Limb (tissue), 2 donors: ENCODE measurements around the gene EGFLAM.
A peak's percentile ranks its signal among the peaks of the same experiment; 100 is the strongest.
"Not testable (repeated sequence)": the region's sequence is repeated elsewhere in the genome, so short reads cannot be mapped to it uniquely, and the experiment has no call there.

Experiments used
- DNase-seq, 2 donors: peaks; one replicate each; pipeline ENCODE4 v3.0.0-alpha.2; 2016; ENCODE audit errors: extremely low spot score in 2 of 2

EGFLAM gene

DNA sequence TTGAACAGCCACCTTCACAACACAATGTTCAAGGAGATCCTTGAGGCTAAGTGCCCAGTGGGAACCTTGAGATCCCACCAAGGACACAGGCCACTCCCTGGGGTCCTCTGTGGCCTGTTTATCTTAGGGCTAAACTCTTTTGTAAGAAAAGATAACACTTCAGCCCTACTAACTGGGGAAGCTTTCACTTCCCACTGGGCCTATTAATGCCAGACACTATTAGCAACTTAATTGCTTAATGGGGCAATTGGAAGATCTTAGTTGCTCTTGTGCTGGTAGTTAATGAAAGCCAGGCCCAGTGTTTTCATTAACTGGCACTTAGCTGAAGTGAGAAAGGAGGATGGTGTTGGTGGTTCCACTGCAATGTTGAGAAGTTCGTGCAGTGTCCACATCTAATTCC, 117.1 kb downstream of the EGFLAM start:
- DNase-seq, result no peak

DNA sequence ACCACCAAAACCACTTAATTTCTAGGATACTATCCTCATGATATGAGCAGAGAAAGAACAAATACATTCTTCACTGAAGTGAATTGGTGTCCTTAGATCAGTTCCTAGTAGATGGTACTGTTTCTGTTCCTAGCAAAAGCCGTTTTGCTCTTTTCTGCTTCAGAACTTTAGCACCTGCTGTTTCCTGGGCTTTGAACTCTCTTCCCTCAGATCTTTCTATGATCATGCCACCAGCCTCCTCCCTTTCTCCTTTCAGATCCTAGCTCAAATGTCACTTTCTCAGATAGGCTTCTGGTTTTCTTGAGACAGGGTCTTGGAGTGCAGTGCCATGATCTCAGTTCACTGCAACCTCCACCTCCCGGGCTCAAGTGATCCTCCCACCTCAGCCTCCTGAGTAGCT, 118.0 kb downstream of the EGFLAM start:
- no peak for DNase-seq

DNA sequence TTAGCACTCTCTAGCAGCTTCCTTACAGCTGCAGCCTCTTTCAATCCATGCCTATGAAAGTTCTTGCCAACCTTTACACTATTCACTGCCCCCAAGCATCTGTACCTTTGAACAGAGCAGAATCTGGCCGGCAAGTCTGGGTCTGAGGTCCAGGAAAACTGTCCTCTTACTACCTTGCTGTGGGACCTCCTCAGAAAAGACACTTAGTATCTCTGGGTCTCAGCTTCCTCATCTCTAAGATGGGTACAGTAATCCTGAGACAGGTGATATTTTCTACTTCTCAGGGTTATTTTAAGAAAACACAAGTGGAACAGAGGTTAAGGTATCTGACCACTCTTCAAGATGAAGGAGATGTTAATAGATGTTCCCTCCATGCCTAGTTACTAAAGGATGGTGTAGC, 120.2 kb downstream of the EGFLAM start:
- DNase-seq, result no peak

DNA sequence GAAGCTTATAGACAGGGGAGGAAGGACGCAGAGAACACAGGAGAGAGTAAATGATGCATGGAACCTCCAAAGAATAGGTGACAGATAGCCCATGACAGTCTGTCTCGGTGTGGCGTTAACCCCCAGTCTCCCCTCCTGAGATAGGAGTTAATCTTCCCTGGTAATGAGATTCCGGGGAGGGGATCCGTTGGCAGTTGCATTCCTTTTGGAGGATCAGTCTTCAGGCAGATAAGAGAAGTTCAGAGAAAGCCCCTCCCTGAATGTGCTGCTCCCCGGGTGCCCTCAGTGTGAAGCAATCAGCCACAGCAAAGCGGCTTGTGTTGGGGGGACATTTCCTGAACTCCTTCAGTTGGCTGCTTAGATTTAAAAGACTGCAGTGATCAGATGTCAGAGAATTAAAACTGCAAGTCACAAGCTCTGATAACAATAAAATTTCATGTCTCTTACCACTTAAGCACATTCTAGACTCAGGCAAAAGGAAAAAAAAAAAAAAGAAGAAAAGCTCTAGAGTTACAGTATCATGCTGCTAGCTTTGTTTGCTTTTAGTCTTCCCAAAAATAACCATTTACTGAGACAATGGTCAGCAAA, 121.1 kb downstream of the EGFLAM start:
- DNase-seq, result no peak

DNA sequence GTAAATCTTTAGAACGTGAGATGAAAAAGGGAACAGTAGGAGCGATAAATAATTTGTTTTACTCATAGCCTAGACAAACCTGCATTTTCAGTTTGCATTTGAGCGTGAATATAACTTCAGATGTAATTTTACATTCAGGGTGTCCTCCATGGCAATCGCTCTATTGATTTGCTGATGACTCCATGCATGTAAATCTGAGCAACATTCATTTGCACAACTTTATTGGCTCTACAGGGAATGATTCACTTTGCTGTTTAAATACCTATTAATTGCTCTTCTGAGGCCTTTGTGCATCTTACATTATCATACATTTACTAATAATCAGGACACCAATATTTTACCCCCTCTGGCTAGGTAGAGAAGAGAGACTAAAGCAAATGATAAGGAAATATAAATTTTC, 122.2 kb downstream of the EGFLAM start:
- DNase-seq, result no peak

DNA sequence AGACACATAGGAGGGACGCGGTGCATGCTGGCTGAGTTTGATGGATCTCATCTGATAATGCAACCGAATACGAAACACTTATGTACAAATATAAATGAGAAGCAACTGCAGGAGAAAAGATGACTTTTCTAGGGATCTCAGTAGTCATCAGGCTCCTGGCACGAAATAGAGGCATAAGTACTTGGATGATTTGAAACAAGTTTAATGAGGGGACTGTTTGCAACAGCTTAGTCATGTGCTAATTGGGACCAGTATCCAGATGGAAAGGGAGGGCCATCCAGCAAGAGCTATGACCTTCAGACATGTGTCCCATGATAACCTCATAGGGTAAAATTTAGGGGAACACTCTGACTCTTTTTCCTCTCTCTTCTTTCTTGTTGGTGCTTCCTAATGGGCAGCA, 123.0 kb downstream of the EGFLAM start:
- DNase-seq, result no peak

DNA sequence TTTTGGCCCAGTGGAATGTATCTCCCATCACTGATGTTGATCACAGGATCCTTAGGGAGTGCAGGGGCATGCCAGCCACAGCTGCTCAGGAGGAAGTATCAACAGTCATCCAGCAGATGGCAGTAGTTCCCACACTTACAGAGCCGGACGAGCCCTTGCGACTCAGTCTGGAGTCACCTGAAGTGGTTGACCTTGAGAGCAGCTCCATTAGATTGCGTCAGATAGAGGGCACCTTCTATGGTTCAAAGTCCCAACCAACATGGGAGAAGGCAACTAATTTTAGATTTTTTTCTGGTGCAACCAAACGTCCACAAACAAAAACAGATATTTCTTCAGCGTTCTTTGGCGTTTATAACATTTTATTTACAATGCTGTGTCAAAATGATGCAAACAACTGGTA, 124.5 kb downstream of the EGFLAM start:
- DNase-seq, result peak; percentile 60 to 66

DNA sequence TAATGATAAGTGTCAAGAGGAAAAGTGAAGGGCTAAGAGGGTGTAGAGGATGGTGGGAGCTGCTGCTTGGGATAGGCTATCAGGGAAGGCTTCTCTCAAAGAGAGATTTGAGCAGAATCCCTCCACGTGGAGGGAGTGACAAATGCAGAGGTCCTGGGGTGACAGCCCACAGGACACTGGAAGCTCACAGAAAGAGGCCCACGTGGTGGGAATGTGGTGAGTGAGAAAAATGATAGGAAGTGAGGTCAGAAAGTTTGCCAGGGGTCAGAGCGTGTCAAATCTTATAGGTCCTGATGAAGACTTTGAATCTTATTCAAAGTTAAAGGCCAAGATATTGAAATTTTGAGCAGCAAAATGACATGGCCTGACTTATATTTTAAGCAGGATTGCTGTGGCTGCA, 125.3 kb downstream of the EGFLAM start:
- no peak for DNase-seq

DNA sequence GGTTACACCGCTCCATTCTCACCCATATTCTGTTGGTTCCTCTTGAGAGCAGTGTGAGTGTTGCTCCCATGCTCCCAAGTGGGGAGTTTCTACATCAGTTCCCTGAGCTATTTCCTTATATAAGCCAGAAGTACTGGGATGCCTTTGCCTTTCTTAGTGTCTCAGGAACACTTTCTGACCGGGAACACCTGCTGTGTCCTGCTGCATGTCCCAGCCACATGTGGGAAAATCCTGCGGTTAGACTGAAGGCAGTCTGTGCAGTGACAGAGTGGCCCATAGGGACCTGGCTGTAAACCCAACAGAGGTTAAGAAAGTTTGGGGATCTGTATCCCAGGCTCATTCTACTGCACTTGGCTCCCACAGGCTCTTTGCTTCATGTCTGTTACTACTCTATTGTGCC, 126.0 kb downstream of the EGFLAM start:
- DNase-seq, result no peak

DNA sequence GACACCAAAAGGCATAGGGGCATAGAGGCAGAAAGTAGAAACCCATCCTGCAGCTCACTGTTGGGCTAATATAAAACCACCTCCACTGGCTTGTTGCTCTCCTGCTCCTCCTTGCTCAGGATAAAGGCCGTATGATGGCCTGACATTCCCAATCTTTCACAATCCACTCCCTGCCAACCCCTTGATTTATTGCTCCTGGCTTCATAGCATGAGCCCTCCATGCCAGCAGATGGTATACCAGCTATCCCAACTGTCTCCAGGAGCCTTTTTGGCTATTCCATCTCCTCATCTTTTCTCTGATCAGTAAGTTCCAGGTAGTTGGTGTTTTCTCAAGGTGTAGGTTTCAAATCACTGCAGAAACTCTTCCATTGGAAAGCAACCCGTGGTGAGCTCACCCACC, 128.8 kb downstream of the EGFLAM start:
- DNase-seq, result no peak

DNA sequence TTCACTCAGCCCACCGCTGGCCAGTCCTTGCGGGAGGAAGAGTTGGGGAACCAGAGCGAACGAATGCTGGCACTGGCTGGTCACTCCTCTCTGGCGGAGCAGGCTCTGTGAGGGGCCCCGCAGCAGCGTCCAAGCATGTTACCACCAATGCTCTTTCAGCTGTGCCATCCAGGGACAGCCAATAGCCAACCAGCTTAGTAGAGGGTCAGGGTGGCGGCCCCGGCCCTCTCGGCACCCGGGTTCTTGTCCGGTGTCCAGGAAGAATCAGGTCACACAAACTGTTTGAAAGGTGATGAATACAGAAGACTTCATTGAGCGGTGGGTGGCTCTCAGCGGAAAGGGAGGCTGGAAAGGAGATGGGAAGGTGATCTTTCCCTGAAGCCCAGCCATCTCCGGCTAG, 135.3 kb downstream of the EGFLAM start:
- no peak for DNase-seq

DNA sequence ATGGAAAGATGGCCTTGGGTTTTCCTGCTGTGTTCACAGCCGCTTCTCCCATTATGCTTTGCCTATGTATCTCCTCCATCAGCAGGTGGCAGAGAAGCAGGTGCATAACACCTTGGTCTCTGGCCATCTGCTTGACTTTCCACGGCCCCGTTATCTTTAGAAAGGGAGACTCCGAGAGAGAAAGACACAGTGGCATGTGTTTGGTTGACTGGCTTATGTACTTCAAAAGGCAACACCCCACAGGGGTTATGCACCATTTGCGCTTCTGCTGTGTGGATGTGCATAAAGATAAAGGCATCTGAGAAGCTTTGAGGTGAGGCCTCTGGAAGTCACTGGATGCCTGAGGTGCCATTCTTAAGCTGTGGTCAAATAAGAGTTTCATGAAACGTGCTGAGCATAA, 138.4 kb downstream of the EGFLAM start:
- DNase-seq, result no peak

DNA sequence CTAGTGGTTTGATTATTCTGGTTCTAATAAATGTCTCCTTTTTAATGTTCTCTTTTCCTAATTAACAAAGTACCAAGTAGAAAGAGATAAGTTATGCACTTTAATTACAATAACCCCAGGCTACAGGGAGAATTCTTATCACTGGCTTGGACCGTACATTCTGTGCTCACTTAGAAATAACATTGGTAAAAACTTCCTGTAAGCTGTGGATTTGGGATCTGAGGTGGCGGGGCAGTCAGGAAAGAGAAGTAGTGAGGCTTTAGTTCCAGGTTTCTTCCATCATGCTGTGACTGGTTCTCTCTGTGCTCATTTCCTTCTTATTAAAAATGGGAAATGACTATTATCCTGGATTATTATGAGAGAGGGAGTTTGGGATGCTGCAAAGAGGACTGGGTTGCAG, 142.0 kb downstream of the EGFLAM start:
- DNase-seq, result no peak

DNA sequence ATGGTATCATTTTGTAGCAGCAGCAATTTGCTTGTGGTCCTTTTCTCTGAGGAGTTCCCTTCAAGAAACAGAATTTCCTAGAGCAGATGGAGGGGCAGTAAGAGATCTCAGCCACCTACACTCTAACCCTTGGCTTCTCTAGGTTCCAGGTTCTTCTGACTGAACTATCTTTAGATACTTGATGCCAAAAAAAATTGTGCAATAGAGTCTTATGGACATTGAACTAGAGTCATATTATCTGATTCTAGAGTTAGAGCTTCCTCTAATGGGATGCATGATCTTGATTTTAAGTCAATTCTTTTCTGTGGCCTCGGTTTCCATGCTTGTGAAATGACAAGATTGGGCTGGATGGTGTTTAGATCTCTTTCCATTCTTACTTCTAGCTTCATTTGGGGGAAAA, 142.8 kb downstream of the EGFLAM start:
- DNase-seq, result no peak

DNA sequence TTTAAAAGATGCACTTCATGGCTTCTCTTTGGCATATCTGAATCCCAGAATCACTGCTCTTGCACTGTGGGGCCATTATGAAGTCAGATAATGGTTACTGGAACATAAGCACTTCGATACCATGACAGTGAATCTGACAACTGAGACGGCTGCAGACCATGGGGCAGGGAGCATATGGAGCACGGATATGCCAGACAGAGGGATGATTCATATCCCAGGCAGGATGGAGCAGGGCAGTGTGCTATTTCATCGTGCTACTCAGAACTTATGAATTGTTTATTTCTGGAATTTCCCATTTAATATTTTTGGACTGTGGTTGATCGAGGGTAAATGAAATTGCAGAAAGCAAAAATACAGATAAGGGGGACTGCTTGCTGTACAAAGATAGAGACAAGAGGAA, 145.0 kb downstream of the EGFLAM start:
- no peak for DNase-seq

DNA sequence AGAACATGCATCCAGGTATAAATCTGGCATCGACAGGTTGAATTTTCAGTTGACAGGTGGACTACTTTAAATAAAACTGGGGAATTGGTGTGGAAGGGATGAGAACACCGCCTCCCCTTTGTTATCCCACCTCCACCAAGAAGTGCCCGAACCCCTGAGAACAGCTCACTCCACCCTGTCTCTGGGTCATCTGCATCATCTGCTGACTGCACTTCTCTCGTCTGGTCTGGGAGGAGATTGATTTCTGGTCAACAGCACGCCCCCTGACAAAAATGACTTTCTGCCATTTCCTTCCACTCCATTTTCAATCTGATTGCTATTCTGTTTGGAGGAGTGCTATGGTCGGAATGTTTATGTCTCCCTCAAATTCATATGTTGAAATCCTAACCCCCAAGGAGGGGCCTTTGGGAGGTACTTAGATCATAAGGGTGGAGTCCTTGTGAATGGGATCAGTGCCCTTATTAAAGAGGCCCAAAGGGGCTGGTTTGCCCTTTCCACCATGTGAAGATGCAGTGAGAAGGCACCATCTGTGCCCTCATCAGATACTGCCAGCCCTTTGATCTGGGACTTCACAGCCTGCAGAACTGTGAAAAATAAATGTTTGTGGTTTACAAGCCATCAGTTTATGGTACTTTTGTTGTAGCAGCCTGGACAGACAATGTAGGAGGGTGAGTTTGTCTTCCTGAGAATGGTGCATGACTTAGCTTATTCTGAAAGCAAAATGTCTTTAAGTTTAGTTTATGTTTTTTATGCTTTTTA, 145.7 kb downstream of the EGFLAM start:
- DNase-seq, result no peak

DNA sequence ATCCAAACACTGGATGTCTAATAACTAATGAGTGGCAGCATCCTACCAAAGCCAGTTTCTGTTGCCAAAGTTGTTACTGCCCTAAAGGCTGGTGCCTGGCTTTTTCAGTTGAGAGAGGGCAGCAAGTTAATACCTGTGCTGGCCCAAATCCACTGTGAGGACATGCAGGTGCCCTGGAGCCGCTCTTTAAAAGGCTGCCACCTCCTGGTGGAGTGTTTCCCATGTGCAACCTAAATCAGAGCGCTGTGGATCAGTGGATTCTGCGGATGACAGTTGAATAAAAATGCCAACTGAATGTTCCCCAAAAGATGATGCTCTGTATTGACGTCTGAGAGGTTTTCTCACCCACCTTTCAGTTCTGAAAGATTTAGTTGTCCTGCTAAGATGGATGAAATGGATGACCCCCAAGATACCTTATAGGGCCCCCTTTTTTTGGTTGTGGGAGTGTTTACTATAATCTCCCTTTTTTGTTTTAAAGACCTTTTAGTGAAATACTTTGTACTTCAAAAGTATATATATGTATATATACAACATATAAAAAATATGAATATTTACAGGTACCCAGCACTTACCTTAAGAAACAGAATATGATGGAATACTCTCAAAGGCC, 146.4 kb downstream of the EGFLAM start:
- no peak for DNase-seq

DNA sequence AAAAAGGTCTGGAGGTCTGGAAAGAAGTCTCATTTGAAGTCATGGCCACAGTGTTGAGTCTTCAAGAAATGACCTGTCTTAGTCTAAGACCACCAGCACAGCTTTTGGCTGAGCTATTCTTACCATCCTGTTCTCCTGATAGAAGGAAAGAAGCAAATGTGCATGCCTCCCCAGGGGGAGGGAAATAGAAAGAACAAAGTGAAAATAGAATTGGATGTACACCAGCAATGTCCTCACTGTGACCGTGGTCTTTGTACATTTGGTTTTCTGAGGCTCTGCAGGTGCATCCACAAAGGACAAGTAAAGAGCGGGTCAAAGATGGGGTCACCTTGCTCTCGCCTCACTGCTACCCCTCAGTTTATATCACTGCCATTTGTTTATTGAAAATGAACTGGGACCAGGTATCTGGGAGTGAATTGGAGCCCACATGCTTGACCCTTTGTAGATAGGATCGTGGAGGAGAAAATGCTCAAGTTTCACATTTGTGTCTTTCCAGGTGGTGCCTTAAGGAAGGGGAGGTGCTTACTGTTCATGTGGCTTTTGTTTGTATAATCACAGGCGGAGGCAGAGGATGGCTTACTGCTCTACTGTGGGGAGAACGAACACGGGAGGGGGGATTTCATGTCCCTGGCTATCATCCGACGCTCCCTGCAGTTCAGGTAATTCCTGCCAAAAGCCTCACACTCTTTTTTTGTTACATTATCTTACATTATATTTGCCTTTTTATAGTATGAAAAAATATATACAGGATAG, 150.3 kb downstream of the EGFLAM start:
- DNase-seq, result no peak

DNA sequence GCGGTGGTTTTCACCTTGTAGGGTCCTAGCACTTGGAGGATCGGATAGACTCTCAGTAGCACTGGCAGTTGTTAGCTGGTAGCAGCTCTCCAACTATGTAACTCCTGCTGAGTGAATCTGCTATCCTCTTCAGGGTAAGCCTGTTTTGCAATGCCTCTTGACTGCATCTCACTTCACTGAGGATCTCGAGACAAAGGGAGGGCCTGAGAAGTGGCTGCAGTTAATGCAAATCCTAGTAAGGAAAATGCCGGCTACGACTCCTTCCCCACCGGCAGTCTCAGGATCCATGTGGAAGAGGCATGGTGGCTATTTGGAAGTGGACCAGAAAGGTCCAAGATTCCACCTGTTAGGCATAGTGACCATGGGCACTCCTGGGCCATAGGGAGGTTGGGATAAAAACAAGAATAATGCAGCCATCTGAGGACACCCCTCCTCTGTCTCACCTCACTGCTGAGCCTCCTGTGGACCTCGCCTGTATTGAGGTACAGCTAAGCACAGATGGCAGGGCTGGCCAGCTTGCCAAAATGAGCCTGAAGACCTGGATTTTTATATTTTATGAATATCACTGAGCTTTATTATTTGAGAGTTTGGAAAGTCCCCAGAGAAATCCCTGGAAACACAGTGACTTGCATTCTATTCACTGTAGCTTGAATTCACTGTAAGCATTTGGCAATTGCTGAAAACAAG, 152.1 kb downstream of the EGFLAM start:
- DNase-seq, result no peak

DNA sequence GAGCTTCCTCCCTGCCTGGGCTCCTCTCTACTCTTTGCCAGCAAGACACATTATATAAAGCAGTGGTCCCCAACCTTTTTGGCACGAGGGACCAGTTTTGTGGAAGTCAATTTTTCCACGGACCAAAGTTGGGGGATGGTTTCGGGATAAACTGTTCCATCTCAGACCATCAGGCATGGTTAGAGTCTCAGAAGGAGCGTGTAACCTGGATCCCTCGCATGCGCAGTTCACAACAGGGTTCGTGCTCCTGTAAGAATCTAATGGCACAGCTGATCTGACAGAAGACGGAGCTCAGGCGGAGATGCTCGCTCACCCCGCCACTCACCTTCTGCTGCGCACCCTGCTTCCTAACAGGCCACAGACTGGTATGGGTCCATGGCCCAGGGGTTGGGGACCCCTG, 155.3 kb downstream of the EGFLAM start:
- no peak for DNase-seq

DNA sequence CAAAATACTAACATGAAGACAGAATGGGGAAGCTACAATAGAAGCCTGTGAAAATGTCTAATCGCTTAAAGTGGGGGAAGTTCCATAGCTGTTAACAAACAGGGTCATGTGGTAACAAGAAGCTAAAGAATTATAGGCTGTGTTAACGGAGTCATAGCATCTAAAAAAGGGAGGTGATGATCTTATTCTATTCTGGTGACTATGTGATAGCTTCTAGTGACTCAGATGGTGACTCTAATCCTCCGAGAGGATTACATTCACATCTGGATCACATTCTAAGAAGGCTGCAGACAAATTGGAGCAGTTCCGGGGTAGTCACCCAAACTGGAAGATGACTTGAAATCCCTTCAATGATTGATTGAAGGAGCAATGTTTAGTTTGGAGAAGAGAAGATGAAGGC, 156.0 kb downstream of the EGFLAM start:
- no peak for DNase-seq

DNA sequence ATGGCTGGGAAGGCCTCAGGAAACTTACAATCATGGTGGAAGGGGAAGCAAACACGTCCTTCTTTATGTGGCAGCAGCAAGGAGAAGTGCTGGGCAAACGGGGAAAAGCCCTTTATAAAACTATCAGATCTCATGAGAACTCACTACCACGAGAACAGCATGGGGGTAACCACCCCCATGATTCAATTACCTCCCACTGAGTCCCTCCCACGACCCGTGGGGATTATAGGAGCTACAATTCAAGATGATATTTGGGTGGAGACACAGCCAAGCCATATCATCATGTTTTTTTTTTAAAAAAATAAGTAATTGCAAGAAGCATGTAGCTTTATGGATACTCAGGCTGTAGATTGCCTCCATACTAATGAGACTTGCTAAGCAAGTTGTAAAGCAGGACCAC, 157.4 kb downstream of the EGFLAM start:
- DNase-seq, result not testable (repeated sequence)
